GM18520 (cell line): Measurements from ENCODE around the gene NOP14.
"Not testable (repeated sequence)": the region's sequence is repeated elsewhere in the genome, so short reads cannot be mapped to it uniquely, and the experiment has no call there.

Experiments used
- ATAC-seq: cut with Tn5 transposase; IDR thresholded peaks from one replicate; pipeline ENCODE4 v1.9.1; 2021; ENCODE audit not compliant: unreplicated experiment

The NOP14 gene

GRCh38 chr4:2942532-2943363 is 20.5 kb downstream of the NOP14 start:
- ATAC-seq = no peak

GRCh38 chr4:2942037-2942531 is 21.1 kb downstream of the NOP14 start:
- no peak for ATAC-seq

GRCh38 chr4:2941138-2942036 is 21.8 kb downstream of the NOP14 start:
- no peak for ATAC-seq

- ATAC-seq = no peak
Observed at GRCh38 chr4:2940267-2941137, 22.7 kb downstream of the NOP14 start.

GRCh38 chr4:2939383-2940243 is 23.6 kb downstream of the NOP14 start:
- no peak for ATAC-seq

GRCh38 chr4:2938906-2939305 is 24.3 kb downstream of the NOP14 start:
- no peak for ATAC-seq

GRCh38 chr4:2938411-2938810 is 24.8 kb downstream of the NOP14 start:
- not testable (repeated sequence) for ATAC-seq

GRCh38 chr4:2937986-2938385 is 25.2 kb downstream of the NOP14 start:
- ATAC-seq = no peak

GRCh38 chr4:2937146-2937857 is 25.9 kb downstream of the NOP14 start:
- ATAC-seq = peak; percentile 14

GRCh38 chr4:2936773-2937145 is 26.4 kb downstream of the NOP14 start:
- peak; percentile 20 for ATAC-seq

- ATAC-seq = no peak
Observed at GRCh38 chr4:2935762-2936743, 27.2 kb downstream of the NOP14 start.

- peak; percentile 32 for ATAC-seq
Observed at GRCh38 chr4:2934813-2935761, 28.1 kb downstream of the NOP14 start.

- no peak for ATAC-seq
Observed at GRCh38 chr4:2934077-2934812, 29.0 kb downstream of the NOP14 start.

GRCh38 chr4:2933566-2934076 is 29.6 kb downstream of the NOP14 start:
- ATAC-seq = no peak

GRCh38 chr4:2932951-2933565 is 30.1 kb downstream of the NOP14 start:
- ATAC-seq = no peak
